Stimulated activated CD4-positive, alpha-beta T cell treated with anti-CD3 and anti-CD28 coated beads, Interleukin-2, amount 100 ng/mL, for 4 hours (primary cell): Measurements from ENCODE around the gene ZBTB22.

Experiments
- DNase-seq: peaks from one replicate; pipeline ENCODE4 v3.0.0-alpha.2; 2020; ENCODE audit warnings: low read depth

ZBTB22 gene

GRCh38 chr6:33324125-33324524 is 6.6 kb upstream of the ZBTB22 start:
- DNase-seq = no peak

DNA sequence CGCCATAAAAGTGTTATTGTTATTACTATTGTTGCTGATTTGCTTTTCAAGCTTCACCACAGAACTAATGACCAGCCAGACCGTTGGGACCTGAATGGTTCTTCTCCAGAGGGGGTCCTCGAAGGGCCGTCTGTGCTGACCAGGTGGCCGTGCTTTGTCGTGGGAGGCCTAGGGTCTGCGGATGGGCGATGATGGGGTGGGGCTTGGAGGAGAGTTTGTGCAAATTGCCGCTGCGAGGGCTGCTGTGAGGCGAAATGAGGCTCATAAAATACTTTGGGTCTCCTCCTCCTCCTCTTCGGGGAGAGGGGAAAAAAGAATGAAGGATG is 6.0 kb upstream of the ZBTB22 start:
- no peak for DNase-seq

DNA sequence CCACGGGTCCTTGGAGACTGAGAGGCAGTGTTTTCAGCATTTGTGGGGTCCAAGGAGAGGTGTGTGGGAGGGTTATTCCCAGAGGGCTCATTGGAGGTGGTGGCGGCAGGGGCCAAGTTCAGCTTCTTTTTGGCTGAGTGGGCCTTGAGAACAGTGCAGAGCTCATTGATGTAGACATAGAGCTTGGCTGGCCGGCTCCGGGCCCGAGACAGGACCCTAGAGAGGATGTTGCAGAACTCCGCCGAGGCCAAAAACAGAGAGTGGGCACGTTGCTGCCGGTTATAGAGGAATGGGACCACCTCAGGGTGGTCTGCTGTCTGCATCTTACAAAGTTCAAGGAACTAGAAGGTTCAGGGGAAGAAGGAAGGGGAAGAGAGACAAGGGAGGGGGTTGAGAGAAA is 3.7 kb upstream of the ZBTB22 start:
- no peak for DNase-seq

- DNase-seq = no peak
Observed at GRCh38 chr6:33320315-33321181, 3.0 kb upstream of the ZBTB22 start.

GRCh38 chr6:33319939-33320314 is 2.4 kb upstream of the ZBTB22 start:
- no peak for DNase-seq

GRCh38 chr6:33318426-33319073 is 1.0 kb upstream of the ZBTB22 start:
- no peak for DNase-seq

DNA sequence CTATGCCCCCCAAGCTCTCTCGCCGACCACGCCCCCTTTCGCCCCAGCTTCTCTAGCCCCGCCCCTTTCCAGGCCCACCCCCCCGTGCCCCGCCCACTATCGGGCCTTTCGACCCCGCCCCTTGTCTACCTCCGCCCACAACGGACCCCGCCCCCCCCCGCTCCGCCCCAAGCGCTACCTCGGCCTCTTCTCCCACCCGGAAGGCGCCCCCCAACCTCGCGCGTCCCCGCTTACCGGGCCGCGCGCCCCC is 200 bp downstream of the ZBTB22 start:
- DNase-seq = no peak

GRCh38 chr6:33316603-33317418 is 733 bp downstream of the ZBTB22 start:
- DNase-seq = no peak

GRCh38 chr6:33315793-33316602 is 1.5 kb downstream of the ZBTB22 start:
- DNase-seq = no peak

- DNase-seq = no peak
Observed at GRCh38 chr6:33314943-33315792, 2.4 kb downstream of the ZBTB22 start.

- peak; percentile 67 for DNase-seq
Observed at GRCh38 chr6:33314515-33314942, 3.0 kb downstream of the ZBTB22 start.

DNA sequence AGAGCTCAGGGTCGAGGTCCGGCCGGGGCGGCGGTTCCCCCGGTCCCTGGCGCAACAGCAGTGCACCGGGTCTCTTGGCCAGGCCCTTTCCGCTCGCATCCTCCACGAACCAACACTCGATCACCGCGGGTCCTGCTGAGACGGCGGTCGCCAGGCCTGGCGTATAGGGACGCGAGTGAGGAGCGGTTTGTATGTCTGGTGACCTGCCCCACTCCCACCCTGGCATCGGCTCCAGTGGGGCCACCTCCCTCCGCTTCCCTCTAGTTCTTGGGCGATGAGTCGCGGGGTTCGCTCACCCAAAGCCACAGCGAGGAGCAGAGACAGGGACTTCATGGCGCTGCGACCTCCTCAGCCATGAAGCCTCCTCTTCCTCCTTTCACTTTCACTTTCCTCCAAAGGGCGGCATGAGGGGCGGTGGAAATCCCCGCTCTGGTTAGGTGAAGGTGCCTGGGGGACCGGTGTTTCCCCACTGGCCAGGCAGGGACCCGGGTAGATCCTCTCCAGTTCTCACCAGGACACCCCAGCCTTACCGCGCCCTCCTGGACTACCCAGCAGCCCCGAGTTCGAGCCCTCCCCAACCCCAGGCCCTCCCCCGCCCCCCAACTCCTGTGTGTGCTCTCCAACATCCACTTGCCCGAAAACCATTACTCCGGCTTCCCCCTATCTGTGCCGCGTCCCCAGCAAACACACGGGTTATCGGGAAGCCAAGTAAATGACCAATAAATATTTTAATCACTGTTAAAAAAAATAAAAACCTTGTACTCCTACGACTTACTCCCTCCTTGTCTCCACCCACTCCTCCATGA is 3.6 kb downstream of the ZBTB22 start, which contains the start of gene TAPBP:
TSS of gene TAPBP (minus strand) at position 370 of the 806 bp plus-strand sequence. CDS start at position 333, 37 bp downstream.
- DNase-seq = peak; percentile 82

GRCh38 chr6:33313105-33313708 is 4.3 kb downstream of the ZBTB22 start:
- peak; percentile 42 for DNase-seq

DNA sequence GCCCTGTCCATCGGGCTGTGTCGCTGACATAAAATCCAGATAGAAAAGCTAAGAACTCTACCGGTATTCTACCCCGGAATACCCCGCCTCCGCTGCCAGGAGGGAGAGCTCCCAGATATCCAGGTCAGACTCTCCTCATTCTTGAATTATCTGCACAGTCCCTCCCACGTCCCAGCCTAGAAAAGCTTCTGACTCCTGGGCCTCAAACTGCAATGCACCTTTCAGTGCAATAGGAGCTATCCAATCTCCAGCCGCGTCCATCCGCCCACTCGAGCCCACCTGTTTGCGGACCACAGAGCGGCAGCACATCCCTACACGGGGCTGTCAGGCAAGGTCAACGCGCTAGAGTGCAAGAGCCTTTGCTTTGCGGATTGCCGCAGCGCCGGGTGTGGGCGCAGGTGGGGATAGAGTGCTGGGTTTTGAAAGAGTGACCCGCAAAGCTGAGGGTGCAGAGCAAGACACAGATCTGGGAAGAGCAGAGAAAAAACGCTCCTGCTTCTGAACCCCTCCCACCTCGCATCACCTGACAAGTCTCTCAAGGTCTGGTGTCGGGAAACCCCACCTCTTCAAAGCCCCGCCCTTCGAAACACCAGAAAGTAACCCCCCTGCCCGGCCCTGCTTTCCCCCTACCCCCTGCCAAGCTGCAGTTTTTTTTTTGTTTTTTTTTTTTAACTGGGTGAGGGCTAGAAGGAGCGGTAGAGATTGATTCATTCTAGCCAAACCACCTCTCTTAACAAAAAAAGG is 5.0 kb downstream of the ZBTB22 start:
- peak; percentile 84 for DNase-seq

GRCh38 chr6:33306356-33306755 is 11.2 kb downstream of the ZBTB22 start:
- no peak for DNase-seq

- DNase-seq = no peak
Observed at GRCh38 chr6:33305052-33305451, 12.5 kb downstream of the ZBTB22 start.

DNA sequence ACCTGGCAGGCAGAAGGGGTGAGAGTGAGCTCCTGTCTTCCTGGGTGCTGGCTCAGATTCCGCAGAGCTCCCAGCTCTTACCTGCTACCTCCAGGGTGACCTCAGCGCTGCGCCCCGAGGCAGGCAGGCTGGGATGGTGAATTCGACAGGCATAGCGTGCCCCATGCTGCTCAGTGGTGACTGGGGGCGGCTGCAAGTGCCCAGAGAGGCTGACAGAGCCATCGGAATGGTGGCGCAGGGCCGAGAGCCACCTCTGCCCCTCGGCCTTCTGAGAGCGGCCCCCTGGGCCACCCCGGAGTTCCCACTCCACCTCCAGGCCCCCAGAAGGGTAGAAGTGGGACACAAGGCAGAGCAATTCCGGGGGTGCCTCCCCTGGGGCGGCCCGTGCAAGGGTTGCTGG is 13.3 kb downstream of the ZBTB22 start:
- no peak for DNase-seq

GRCh38 chr6:33301877-33302276 is 15.7 kb downstream of the ZBTB22 start:
- DNase-seq = no peak
